ENCODE data around the gene KDM8.

DNA sequence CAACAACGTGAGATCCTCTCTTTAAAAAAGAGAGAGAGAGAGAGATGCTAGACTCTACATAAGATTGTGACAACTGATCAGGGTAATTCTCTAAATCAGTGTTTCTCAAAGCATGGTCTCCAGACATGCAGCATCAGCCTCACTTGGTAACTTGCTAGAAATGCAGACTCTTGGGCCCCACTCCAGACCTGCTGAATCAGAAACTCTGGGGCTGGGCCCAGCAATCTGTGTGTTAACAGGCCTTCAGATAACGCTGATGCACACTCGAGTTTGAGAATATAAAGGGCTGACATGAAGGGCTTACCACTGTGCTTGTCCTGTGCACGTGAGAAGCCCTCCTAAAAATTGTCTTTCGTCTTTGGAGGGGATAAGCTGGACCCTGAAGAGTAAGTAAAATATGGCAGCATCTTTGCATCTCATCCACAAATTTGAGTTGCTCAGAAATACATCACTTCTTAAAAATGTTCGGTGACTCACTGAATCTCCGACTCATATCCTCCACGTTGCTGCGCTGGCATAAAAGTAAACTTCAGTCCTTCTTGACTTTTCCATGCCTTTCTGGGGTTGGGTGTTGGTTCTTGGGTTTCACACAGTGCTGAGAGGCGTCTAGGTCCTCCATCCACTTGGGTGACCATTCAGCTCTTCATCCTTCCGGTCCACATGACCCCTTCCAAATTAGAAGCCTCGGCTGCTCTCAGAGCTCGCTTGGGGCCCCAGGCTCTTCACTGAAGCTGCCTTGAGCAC, 26.1 kb upstream of the KDM8 start:
- TF ChIP-seq, protein P1, sequence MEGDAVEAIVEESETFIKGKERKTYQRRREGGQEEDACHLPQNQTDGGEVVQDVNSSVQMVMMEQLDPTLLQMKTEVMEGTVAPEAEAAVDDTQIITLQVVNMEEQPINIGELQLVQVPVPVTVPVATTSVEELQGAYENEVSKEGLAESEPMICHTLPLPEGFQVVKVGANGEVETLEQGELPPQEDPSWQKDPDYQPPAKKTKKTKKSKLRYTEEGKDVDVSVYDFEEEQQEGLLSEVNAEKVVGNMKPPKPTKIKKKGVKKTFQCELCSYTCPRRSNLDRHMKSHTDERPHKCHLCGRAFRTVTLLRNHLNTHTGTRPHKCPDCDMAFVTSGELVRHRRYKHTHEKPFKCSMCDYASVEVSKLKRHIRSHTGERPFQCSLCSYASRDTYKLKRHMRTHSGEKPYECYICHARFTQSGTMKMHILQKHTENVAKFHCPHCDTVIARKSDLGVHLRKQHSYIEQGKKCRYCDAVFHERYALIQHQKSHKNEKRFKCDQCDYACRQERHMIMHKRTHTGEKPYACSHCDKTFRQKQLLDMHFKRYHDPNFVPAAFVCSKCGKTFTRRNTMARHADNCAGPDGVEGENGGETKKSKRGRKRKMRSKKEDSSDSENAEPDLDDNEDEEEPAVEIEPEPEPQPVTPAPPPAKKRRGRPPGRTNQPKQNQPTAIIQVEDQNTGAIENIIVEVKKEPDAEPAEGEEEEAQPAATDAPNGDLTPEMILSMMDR (IDR thresholded peaks at IDR 0.05; ENCODE audit: insufficient read depth, low read depth, low read length), result no peak
- TF ChIP-seq EZH2 (IDR thresholded peaks at IDR 0.05; ENCODE audit: insufficient read depth, low read length), result no peak
